T-helper 2 cell treated with Interferon-gamma antibody and Interleukin-4, amounts not matched to agents 100 ng/mL and 5 ng/mL, for 36 hours (primary cell): ENCODE results near the gene BID. TPM values are rescaled to one million over a fixed set of nuclear protein-coding genes. Genes with fewer than 3 reads are reported as not detected.

ENCODE experiments used
- intact Hi-C: fragments of 100-400 bp; cut with micrococcal nuclease; formaldehyde crosslinking; loops from one replicate; pipeline ENCODE4 v1.15.1; 2023
- total RNA-seq: library from RNA; stranded (reverse); gene quantifications from 2 replicates; pipeline ENCODE4 v1.2.3, GENCODE V29; 2022

Gene BID
- total RNA-seq, 1 donor from 2014 or later = 30.4 TPM

DNA sequence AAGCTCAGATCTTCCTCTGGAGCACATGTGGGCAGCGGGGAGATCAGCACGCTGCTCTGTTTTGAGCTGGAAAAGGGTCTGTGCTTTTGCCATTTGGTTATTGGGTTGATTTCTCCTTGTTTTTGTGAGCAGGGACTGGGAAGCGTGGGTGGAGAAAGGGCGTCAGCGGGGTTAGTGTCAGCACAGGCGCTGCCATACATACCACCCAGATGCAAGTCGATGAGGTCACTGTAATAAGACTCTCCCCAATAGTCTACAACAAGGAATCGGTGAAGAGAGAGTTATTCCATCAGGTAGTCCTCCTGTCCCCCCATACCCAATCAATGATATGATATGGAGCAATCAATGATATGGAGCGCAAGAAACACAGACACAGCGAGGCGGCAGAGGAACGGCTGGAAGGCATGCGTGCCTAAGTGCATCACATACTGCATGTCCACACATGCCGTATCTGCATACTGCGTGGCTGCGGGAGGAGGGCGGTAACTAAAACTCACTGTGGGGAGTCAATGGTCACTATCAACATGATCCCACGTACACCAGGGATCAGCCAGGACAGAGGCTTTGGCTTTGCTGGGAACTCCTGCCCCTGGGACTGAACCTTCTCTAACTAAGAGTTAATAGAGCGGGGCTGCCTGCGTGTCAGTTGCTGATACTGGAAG is 29.5 kb upstream of the BID start:
- intact Hi-C loops = no loop called here

- intact Hi-C loops = no loop called here
Observed at GRCh38 chr22:17802822-17803221, 28.6 kb upstream of the BID start.

GRCh38 chr22:17802411-17802810 is 28.1 kb upstream of the BID start:
- intact Hi-C loops = no loop called here

DNA sequence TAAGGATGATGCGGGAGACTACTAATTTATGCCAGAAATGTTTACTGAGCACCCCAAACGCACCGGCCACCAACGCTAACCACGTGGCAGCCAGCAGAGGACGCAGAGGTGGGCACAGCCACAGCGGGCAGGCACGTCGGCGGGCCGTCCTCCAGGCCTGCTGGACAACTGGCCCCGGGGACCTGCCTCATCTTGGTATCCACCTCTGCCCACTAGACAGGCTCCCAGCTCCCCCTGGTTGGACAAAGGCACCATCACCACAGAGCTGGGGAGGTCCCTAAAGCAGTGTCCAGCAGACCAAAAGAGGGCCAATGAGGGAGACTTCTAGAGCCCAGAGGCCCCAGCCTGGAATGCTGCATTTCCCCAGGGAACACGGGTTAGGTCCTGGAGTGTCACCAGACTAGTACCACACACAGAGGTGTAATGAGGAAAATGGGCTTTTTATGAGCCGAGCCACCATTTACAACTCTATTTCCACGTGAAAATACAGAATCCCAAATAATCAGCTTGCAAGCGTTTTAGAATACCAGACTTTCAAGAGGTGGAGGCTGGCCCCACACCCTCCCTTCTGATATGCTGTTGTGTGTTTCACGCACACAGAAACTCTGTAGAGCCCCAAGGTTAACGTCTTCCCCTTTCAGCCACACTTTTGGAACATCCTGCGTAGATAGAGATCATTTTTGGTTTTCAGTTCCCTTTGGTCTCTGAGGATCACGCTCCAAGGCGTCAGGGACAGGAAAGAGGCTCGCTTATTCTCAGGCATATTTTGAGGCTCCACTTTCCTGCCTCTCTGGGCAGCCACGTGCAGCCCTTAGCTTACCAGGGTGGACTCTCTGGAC is 23.7 kb upstream of the BID start:
- intact Hi-C loops = no loop called here

- intact Hi-C loops = no loop called here
Observed at GRCh38 chr22:17796695-17797094, 22.4 kb upstream of the BID start.

DNA sequence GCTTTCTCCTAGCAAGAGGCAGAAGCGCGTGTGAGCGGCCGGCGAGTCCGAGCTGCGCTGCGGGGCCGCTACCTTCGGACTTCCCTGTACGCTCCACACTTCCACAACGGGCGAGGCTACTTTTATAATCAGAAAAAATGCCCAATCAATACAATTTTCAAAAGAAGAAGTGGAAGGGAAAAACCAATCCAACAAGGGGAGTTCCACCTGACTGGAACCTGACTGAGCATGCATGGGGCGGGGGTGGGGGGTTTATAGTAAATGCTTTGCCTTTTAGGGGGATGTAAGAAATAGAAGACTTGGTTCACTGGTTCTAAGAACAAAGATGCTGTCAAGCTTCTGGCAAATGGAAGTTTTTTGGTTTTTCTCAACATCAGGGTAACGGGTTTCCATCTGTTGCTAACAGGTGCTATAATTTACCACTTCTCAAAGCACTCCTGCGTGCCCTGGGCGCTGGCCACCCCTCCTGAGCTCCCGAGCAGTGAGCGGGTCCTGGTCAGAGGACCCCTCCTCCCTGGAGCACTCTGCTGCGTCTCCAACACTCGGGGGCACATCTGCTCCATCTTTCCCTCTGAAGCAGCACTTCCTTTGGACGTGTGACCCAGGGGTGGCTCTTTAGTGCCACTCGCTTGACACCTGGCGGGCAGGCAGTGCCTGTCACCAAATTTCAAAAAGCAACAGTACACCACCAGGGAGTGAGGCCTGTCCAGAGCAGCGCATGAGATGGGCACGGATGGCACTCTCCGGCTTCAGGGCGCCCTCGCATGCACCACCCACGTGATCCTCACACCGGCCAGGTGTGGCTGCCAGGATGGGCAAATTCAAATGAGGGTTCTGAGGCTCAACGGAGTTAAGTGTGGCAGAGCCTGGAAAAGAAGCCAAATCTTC is 21.6 kb upstream of the BID start:
- intact Hi-C loops = no loop called here

GRCh38 chr22:17794726-17795542 is 20.7 kb upstream of the BID start:
- intact Hi-C loops = no loop called here

GRCh38 chr22:17792854-17793434 is 18.7 kb upstream of the BID start:
- intact Hi-C loops = no loop called here

DNA sequence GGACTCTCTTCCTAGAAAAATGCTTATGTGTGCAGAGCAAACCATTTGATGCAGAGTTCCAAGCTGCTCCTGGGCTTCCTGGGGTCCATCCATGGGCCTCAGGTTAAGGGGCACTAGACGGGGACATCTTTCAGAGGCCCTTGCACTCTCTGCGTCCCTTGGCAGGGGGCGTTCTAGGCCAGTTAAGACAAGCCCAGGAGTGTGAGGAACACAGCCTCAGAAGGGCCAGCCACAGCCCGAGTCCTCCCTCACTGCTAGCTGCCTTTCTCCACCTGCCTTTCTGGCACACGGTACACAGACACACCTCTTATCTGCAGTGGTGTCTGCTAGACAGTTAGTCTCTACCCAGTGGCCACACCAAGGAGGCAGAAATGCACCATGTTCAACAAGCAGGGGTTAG is 18.0 kb upstream of the BID start:
- intact Hi-C loops = no loop called here

- intact Hi-C loops = no loop called here
Observed at GRCh38 chr22:17791196-17791595, 16.9 kb upstream of the BID start.

GRCh38 chr22:17789379-17790200 is 15.3 kb upstream of the BID start:
- intact Hi-C loops = no loop called here

DNA sequence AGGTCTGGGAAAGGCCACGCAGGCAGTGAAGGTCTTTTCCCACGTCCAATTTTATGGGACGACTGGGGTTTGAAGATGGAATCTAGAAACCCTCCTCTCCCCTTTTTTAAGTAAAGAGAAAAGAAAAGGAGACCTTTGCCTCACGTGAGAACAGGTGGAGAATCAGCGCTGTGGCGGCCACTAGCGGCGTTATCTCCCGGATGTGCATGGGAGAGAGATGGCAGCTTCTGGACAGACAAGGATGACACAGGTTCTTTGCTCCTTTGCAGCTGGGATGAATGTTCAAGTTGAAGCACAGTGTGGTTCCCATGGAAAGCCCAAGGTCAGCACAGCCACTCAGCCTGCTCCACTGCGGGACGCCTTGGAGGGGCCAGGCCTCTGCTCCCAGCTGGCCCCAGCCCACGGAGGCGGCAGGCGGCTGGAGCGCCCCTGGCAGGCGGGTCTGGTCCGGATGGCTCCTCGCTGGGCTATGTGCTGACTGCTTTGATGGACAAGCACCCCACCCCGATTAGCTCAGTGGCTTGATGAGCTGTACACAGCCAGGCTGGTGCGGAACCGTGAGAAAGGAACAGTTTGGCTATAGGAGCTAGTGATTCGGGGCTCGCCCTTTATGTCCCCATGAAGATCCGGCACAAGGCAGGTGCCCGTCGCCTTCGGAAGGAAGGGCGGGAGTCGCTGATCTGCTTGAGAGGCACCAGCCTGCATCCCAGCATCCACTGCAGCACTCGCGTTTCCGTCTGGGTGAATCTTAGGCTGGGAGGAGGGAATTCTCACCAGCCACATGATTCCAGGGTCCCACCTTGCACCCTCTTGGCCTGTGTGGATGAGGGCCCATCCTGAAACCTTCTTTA is 14.5 kb upstream of the BID start:
- intact Hi-C loops = no loop called here

- intact Hi-C loops = no loop called here
Observed at GRCh38 chr22:17787716-17788330, 13.6 kb upstream of the BID start.

DNA sequence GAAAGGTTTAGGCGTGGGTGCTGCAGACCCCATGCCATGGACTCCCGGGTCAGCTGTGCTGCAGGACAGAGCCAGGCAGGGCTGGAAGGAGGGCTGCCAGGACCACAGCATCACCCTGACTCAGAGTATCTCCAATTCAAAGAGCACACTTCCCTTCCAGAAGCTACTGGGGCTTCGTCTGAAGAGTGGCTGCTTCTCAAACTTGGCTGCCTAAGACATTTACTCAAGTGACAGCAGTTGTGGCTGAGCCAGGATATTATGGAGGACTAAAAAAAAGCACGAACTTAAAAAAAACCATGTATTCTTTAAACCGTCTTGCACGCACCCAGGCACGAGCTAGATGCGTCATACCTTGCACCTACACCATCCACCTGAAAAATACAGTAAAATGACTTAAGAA is 13.0 kb upstream of the BID start:
- intact Hi-C loops = no loop called here

GRCh38 chr22:17786435-17787161 is 12.3 kb upstream of the BID start:
- intact Hi-C loops = no loop called here

DNA sequence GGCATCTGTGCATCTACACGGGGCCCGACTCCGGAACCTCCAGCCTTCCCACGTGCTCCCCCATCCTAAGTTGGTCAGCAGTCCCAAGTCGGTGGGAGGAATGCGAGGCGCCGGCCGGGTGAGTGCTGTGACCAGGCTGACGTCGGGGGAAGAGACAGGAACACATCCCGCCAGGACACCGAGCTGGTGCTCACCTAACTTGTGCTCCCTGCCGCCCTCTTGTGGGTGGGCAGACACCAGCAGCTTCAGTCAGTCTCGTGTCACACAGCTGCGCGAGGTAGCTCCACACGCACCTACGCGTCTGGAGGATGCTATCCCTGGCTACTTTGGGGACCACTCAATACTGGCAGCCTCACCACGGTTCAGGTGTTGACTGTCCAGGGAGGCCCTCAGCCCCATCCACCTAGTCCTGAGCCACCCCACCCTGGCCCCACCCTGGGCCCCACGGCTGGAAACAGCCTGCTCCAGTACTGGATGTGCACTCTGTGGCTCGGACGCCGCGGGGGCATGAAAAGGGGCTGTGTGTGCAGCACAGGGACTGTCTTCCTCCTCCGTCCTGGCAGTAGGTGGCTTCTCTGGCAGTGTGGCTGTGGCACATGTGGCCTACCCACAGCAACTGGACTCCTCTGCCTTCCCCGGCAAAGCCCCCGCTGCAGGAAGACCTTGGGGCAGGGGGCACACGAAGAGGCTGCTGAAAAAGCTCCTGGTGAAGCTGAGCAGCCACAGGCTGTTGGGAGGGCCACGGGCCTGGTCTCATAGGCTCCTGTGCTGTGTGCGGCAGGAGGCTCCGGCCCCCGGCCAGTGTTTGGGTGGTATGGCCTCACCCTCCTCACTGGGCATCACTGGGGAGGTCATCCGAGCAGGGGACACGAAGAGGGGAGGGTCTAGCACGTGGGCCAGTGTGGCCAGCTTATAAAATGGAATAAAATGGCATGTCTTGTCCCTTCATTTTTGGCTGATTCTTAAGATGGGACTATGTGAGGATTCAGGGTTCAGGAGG is 11.2 kb upstream of the BID start:
- intact Hi-C loops = loop anchor here (1.0 kb wide), 1 partner anchor 43 kb away; no protein-coding TSS in a partner anchor
